Naive thymus-derived CD8-positive, alpha-beta T cell (primary cell): ENCODE measurements around the gene RBMS3. TPM values are rescaled to one million over a fixed set of nuclear protein-coding genes. Genes with fewer than 3 reads are reported as not detected.

Source experiments
- ATAC-seq, 2 donors: fragments of 150-1000 bp; cut with Tn5 transposase in 1 of 2; sonication (Bioruptor Pico), chemical (Tn5 transposase) in 1 of 2; 1 replicate in 1 of 2; 2 replicates in 1 of 2; pipeline ENCODE4 v1.10.0; 2021; ENCODE audit warnings: mild to moderate bottlenecking in 2 of 2, moderate library complexity in 2 of 2
- POLR2A ChIA-PET: fragments of 350-600 bp; sonication (Branson Sonifier 250); formaldehyde crosslinking; loops from one replicate; lab custom pipeline; 2021; ENCODE audit warnings: antibody characterized with exemption; lab: Charles Lee
- DNase-seq, 10 donors: peaks; one replicate each; pipeline versions ENCODE4 v3.0.0 to v3.0.0-alpha.2; 2020 to 2022
- H3K27ac Mint-ChIP-seq, 10 donors: one replicate each; pipeline ENCODE4 v1.8.0; 2020 to 2022; ENCODE audit warnings: mild to moderate bottlenecking in 10 of 10, mixed read lengths in 10 of 10, moderate library complexity in 4 of 10, inconsistent platforms in 1 of 10
- H3K27me3 Mint-ChIP-seq, 5 donors: one replicate each; pipeline ENCODE4 v1.8.0; 2021 to 2022; ENCODE audit warnings: mixed read lengths in 5 of 5
- H3K36me3 Mint-ChIP-seq, 3 donors: one replicate each; pipeline ENCODE4 v1.8.0; 2020 to 2022; ENCODE audit warnings: mixed read lengths in 3 of 3, mild to moderate bottlenecking in 2 of 3, inconsistent platforms in 1 of 3
- H3K4me1 Mint-ChIP-seq, 4 donors: one replicate each; pipeline ENCODE4 v1.8.0; 2021 to 2022; ENCODE audit warnings: mixed read lengths in 4 of 4
- H3K4me3 Mint-ChIP-seq, 10 donors: one replicate each; pipeline ENCODE4 v1.8.0; 2020 to 2022; ENCODE audit warnings: mild to moderate bottlenecking in 10 of 10, mixed read lengths in 10 of 10, moderate library complexity in 6 of 10, inconsistent platforms in 1 of 10
- H3K9me3 Mint-ChIP-seq, 9 donors: one replicate each; pipeline ENCODE4 v1.8.0; 2020 to 2022; ENCODE audit warnings: mixed read lengths in 9 of 9, mild to moderate bottlenecking in 3 of 9, inconsistent platforms in 1 of 9, moderate library complexity in 1 of 9
- polyA plus RNA-seq, 3 donors: library from polyadenylated mRNA; unstranded; fragments of 300-500 nt; fragmentation: Illumina TruSeq; gene quantifications; one replicate each; pipeline ENCODE4 v1.2.3, GENCODE V29; 2021
- total RNA-seq, 8 experiments: library from RNA in 2 of 8; stranded (reverse) in 2 of 8; gene quantifications; one replicate each; pipeline ENCODE4 v1.2.3 and lab custom pipeline; 2021 to 2026

RBMS3 gene
- total and polyA plus RNA-seq, 5 experiments from 2014 or later, result not detected

DNA sequence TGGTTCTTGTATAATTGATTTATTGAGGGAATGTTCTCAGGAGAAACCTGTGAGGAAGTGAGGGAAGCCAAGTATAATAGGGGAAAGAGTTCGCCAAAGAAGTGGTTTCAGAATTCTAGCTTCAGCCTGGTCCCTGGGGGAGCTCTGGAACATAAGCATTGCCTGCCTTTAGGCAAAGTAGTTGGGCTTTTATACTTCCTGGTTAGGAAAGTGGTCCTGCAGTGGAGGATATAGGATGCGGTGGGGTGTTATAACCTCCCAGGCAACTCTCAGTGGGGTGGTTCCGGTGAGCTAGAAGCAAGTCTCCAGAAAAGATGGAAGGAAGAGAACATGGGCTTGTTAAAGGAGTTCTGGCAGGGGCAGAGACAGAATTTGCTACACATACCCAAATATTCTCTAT, 22.7 kb upstream of the RBMS3 start:
- Mint-ChIP-seq H3K27me3 (peaks cover 0 to 10% (median 0%) of the 10 kb centered on the region in 5 donors), H3K4me1 (no peaks in the 10 kb centered on the region), H3K36me3 (no peaks in the 10 kb centered on the region), H3K4me3 (no peak overlapping the region), H3K27ac (no peak overlapping the region), H3K9me3 (no peaks in the 10 kb centered on the region)
- POLR2A ChIA-PET, result no interaction called here
- DNase-seq (no peak), ATAC-seq (no peak)

- H3K4me1 Mint-ChIP-seq, result no peaks in the 10 kb centered on the region
- H3K9me3 Mint-ChIP-seq, result no peaks in the 10 kb centered on the region
- no peak overlapping the region for H3K27ac Mint-ChIP-seq
- no peak overlapping the region for H3K4me3 Mint-ChIP-seq
- H3K27me3 Mint-ChIP-seq, result peaks cover 0 to 10% (median 0%) of the 10 kb centered on the region in 5 donors
- no peak for ATAC-seq
- H3K36me3 Mint-ChIP-seq, result no peaks in the 10 kb centered on the region
- no peak for DNase-seq
- POLR2A ChIA-PET, result no interaction called here
Observed at GRCh38 chr3:29261119-29261518, 19.8 kb upstream of the RBMS3 start.

GRCh38 chr3:29263476-29263875, 17.4 kb upstream of the RBMS3 start:
- Mint-ChIP-seq H3K27me3 (peaks cover 0 to 4% (median 0%) of the 10 kb centered on the region in 5 donors), H3K36me3 (no peaks in the 10 kb centered on the region), H3K4me3 (no peak overlapping the region), H3K27ac (no peak overlapping the region), H3K4me1 (no peaks in the 10 kb centered on the region), H3K9me3 (no peaks in the 10 kb centered on the region)
- ATAC-seq (no peak), DNase-seq (no peak)
- POLR2A ChIA-PET, result no interaction called here

GRCh38 chr3:29265509-29266072, 15.3 kb upstream of the RBMS3 start:
- ATAC-seq (no peak), DNase-seq (no peak)
- H3K4me3 Mint-ChIP-seq, result no peak overlapping the region
- no peaks in the 10 kb centered on the region for H3K36me3 Mint-ChIP-seq
- no peaks in the 10 kb centered on the region for H3K9me3 Mint-ChIP-seq
- H3K27me3 Mint-ChIP-seq, result peaks cover 0 to 4% (median 0%) of the 10 kb centered on the region in 5 donors
- no peak overlapping the region for H3K27ac Mint-ChIP-seq
- POLR2A ChIA-PET, result no interaction called here
- H3K4me1 Mint-ChIP-seq, result no peaks in the 10 kb centered on the region

GRCh38 chr3:29267226-29267625, 13.6 kb upstream of the RBMS3 start:
- POLR2A ChIA-PET, result no interaction called here
- DNase-seq, result no peak
- Mint-ChIP-seq H3K4me1 (no peaks in the 10 kb centered on the region), H3K27ac (no peak overlapping the region), H3K9me3 (no peaks in the 10 kb centered on the region), H3K36me3 (no peaks in the 10 kb centered on the region), H3K27me3 (no peaks in the 10 kb centered on the region), H3K4me3 (no peak overlapping the region)
- ATAC-seq, result no peak

GRCh38 chr3:29268651-29269050, 12.2 kb upstream of the RBMS3 start:
- DNase-seq (no peak), ATAC-seq (no peak)
- no peaks in the 10 kb centered on the region for H3K27me3 Mint-ChIP-seq
- POLR2A ChIA-PET, result no interaction called here
- H3K36me3 Mint-ChIP-seq, result no peaks in the 10 kb centered on the region
- H3K4me1 Mint-ChIP-seq, result no peaks in the 10 kb centered on the region
- H3K4me3 Mint-ChIP-seq, result no peak overlapping the region
- H3K9me3 Mint-ChIP-seq, result no peaks in the 10 kb centered on the region
- no peak overlapping the region for H3K27ac Mint-ChIP-seq

GRCh38 chr3:29270752-29271151, 10.1 kb upstream of the RBMS3 start:
- Mint-ChIP-seq H3K27ac (no peak overlapping the region), H3K27me3 (no peaks in the 10 kb centered on the region)

GRCh38 chr3:29271475-29271874, 9.4 kb upstream of the RBMS3 start:
- no peaks in the 10 kb centered on the region for H3K36me3 Mint-ChIP-seq
- H3K4me3 Mint-ChIP-seq, result no peak overlapping the region
- H3K4me1 Mint-ChIP-seq, result no peaks in the 10 kb centered on the region
- POLR2A ChIA-PET, result interaction anchor here (0.6 kb wide), 1 partner anchor 828 kb away, joined by 3 read pairs; no protein-coding TSS in a partner anchor
- H3K27me3 Mint-ChIP-seq, result no peaks in the 10 kb centered on the region
- no peaks in the 10 kb centered on the region for H3K9me3 Mint-ChIP-seq
- ATAC-seq (no peak), DNase-seq (no peak)
- no peak overlapping the region for H3K27ac Mint-ChIP-seq

More at GRCh38 chr3:29270752-29271151, 10.1 kb upstream of the RBMS3 start:
- no peaks in the 10 kb centered on the region for H3K9me3 Mint-ChIP-seq
- POLR2A ChIA-PET, result interaction anchor here (0.6 kb wide), 1 partner anchor 827 kb away, joined by 3 read pairs; no protein-coding TSS in a partner anchor
- DNase-seq (no peak), ATAC-seq (no peak)
- no peak overlapping the region for H3K4me3 Mint-ChIP-seq
- H3K36me3 Mint-ChIP-seq, result no peaks in the 10 kb centered on the region
- H3K4me1 Mint-ChIP-seq, result no peaks in the 10 kb centered on the region

GRCh38 chr3:29274667-29275066, 6.2 kb upstream of the RBMS3 start:
- DNase-seq (no peak), ATAC-seq (no peak)

GRCh38 chr3:29275309-29275708, 5.6 kb upstream of the RBMS3 start:
- no peaks in the 10 kb centered on the region for H3K27me3 Mint-ChIP-seq
- H3K9me3 Mint-ChIP-seq, result no peaks in the 10 kb centered on the region
- no peak overlapping the region for H3K4me3 Mint-ChIP-seq
- no peaks in the 10 kb centered on the region for H3K36me3 Mint-ChIP-seq
- H3K27ac Mint-ChIP-seq, result no peak overlapping the region
- ATAC-seq, result no peak
- peaks cover 0 to 4% (median under 1%) of the 10 kb centered on the region in 4 donors for H3K4me1 Mint-ChIP-seq
- no peak for DNase-seq
- POLR2A ChIA-PET, result no interaction called here

More at GRCh38 chr3:29274667-29275066, 6.2 kb upstream of the RBMS3 start:
- POLR2A ChIA-PET, result no interaction called here
- Mint-ChIP-seq H3K9me3 (no peaks in the 10 kb centered on the region), H3K27me3 (no peaks in the 10 kb centered on the region), H3K4me1 (no peaks in the 10 kb centered on the region), H3K36me3 (no peaks in the 10 kb centered on the region), H3K4me3 (no peak overlapping the region), H3K27ac (no peak overlapping the region)

- Mint-ChIP-seq H3K4me3 (no peak overlapping the region), H3K27me3 (peaks cover 0 to 1% (median 0%) of the 10 kb centered on the region in 5 donors), H3K9me3 (no peaks in the 10 kb centered on the region), H3K36me3 (no peaks in the 10 kb centered on the region), H3K27ac (no peak overlapping the region), H3K4me1 (peaks cover 13 to 24% (median 18%) of the 10 kb centered on the region in 4 donors)
- ATAC-seq (no peak), DNase-seq (no peak)
- POLR2A ChIA-PET, result no interaction called here
Observed at GRCh38 chr3:29277249-29277648, 3.6 kb upstream of the RBMS3 start.

GRCh38 chr3:29279286-29279685, 1.6 kb upstream of the RBMS3 start:
- no peak for DNase-seq
- no peak for ATAC-seq
- Mint-ChIP-seq H3K4me3 (peak overlapping the region in 1 of 10 donors; percentile 39), H3K9me3 (no peaks in the 10 kb centered on the region), H3K36me3 (no peaks in the 10 kb centered on the region), H3K27ac (no peak overlapping the region), H3K4me1 (peaks cover 13 to 30% (median 25%) of the 10 kb centered on the region in 4 donors), H3K27me3 (peaks cover 2 to 10% (median 6%) of the 10 kb centered on the region in 5 donors)
- POLR2A ChIA-PET, result no interaction called here

- Mint-ChIP-seq H3K36me3 (no peaks in the 10 kb centered on the region), H3K27me3 (peaks cover 2 to 10% (median 6%) of the 10 kb centered on the region in 5 donors), H3K4me3 (peak overlapping the region in 6 of 10 donors; percentile 2 to 91 (median 64)), H3K27ac (peak overlapping the region in 1 of 10 donors; percentile 63), H3K4me1 (peaks cover 13 to 30% (median 25%) of the 10 kb centered on the region in 4 donors), H3K9me3 (no peaks in the 10 kb centered on the region)
- POLR2A ChIA-PET, result no interaction called here
- DNase-seq, result no peak
- no peak for ATAC-seq
Observed at GRCh38 chr3:29279806-29280205, 1.1 kb upstream of the RBMS3 start.

GRCh38 chr3:29281094-29281343, 148 bp downstream of the RBMS3 start:
- peak overlapping the region in 5 of 10 donors; percentile 39 to 94 (median 66) for H3K27ac Mint-ChIP-seq
- peaks cover 13 to 30% (median 25%) of the 10 kb centered on the region in 4 donors for H3K4me1 Mint-ChIP-seq
- DNase-seq (no peak), ATAC-seq (no peak)
- no peaks in the 10 kb centered on the region for H3K9me3 Mint-ChIP-seq
- POLR2A ChIA-PET, result no interaction called here
- H3K36me3 Mint-ChIP-seq, result no peaks in the 10 kb centered on the region
- H3K27me3 Mint-ChIP-seq, result peaks cover 6 to 14% (median 10%) of the 10 kb centered on the region in 5 donors
- peak overlapping the region; percentile 76 to 97 (median 88) for H3K4me3 Mint-ChIP-seq
